Measurements from ENCODE around the gene SPRR2G. TPM values are rescaled to one million over a fixed set of nuclear protein-coding genes. Genes with fewer than 3 reads are reported as not detected.
A peak's percentile ranks its signal among the peaks of the same experiment; 100 is the strongest.
"Not testable (repeated sequence)": the region's sequence is repeated elsewhere in the genome, so short reads cannot be mapped to it uniquely, and the experiment has no call there.

The SPRR2G gene
- total RNA-seq, 1 experiment from 2014 or later = not detected

DNA sequence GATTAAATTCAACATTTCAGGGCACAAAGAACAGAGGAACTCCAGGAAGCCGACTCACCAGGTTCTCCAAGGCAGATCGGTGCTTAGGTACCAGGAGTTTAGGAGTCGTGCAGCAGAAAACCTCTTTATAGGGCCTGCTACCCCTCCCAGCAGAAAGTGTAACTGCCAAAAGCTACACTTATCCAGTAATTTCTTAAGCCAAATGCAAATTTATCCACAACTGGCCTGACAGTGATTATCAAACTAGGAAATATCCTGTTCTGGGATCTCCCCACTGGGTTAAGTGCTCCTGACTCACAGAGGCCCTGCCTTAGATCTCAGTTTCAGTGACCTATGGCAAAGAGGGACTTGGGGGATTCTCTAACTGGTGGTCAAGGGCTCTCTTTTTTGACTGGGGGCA is 37.3 kb downstream of the SPRR2G start, which contains the start of gene SPRR2F:
Gene SPRR2F (minus strand): TSS at position 101 of the 400 bp plus-strand sequence. CDS start 783 bp downstream, outside the sequence.
- no peak within 1 kb of the TSS for H2AFZ ChIP-seq (ENCODE audit: low read length)
- CTCF ChIA-PET = no interaction called here
- TF ChIP-seq, protein P1, sequence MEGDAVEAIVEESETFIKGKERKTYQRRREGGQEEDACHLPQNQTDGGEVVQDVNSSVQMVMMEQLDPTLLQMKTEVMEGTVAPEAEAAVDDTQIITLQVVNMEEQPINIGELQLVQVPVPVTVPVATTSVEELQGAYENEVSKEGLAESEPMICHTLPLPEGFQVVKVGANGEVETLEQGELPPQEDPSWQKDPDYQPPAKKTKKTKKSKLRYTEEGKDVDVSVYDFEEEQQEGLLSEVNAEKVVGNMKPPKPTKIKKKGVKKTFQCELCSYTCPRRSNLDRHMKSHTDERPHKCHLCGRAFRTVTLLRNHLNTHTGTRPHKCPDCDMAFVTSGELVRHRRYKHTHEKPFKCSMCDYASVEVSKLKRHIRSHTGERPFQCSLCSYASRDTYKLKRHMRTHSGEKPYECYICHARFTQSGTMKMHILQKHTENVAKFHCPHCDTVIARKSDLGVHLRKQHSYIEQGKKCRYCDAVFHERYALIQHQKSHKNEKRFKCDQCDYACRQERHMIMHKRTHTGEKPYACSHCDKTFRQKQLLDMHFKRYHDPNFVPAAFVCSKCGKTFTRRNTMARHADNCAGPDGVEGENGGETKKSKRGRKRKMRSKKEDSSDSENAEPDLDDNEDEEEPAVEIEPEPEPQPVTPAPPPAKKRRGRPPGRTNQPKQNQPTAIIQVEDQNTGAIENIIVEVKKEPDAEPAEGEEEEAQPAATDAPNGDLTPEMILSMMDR (conservative IDR thresholded peaks at IDR 0.05; ENCODE audit: low read depth, low read length) = no peak
- TF ChIP-seq EZH2 (IDR thresholded peaks at IDR 0.05; ENCODE audit: low read length, unreplicated experiment) (no peak), EZH2phosphoT487 (IDR thresholded peaks at IDR 0.05; ENCODE audit: borderline replicate concordance, low read length) (no peak)
- H3K4me1 ChIP-seq (ENCODE audit: insufficient read depth, low read length) = no peaks in the 10 kb centered on the region
- no peak within 1 kb of the TSS for H3K27ac ChIP-seq (ENCODE audit: low read length)
- H3K27me3 ChIP-seq (ENCODE audit: low read length) = peaks cover 5% of the 10 kb centered on the region; the same call in 1 of the 2 replicates
- no peak within 1 kb of the TSS for H3K4me3 ChIP-seq (ENCODE audit: low read length)
- ATAC-seq (no peak), DNase-seq (no peak)
- H3K9me3 ChIP-seq (ENCODE audit: low read length) = no peaks in the 10 kb centered on the region
- BruUV-seq (replicated peaks) = no TSS peak
- POLR2A ChIA-PET (ENCODE audit: unreplicated experiment) = no interaction called here
- no peaks in the 10 kb centered on the region for H3F3A ChIP-seq (ENCODE audit: low read length, unreplicated experiment)
- intact Hi-C loops (cut with micrococcal nuclease) = no loop called here
- H3K79me2 ChIP-seq (ENCODE audit: low read length) = no peaks in the 10 kb centered on the region
- no peaks in the 10 kb centered on the region for H3K36me3 ChIP-seq (ENCODE audit: low read depth, low read length)
- no peaks in the 10 kb centered on the region for H3K9me2 ChIP-seq (replicated peaks; ENCODE audit: low read length)
- H3K4me2 ChIP-seq (ENCODE audit: low read length) = no peak within 1 kb of the TSS
- no peaks in the 10 kb centered on the region for H4K20me1 ChIP-seq (ENCODE audit: low read length)
- no peak within 1 kb of the TSS for H3K9ac ChIP-seq (ENCODE audit: low read length)

- DNase-seq; POLR2A ChIA-PET (ENCODE audit: unreplicated experiment); H3K79me2 ChIP-seq (ENCODE audit: low read length); H3K27me3 ChIP-seq (ENCODE audit: low read length); H4K20me1 ChIP-seq (ENCODE audit: low read length); BruUV-seq (replicated peaks); H3K9me2 ChIP-seq (replicated peaks; ENCODE audit: low read length); H3K4me3 ChIP-seq (ENCODE audit: low read length); H3K36me3 ChIP-seq (ENCODE audit: low read depth, low read length); H3K27ac ChIP-seq (ENCODE audit: low read length); H3K9me3 ChIP-seq (ENCODE audit: low read length); intact Hi-C loops (cut with micrococcal nuclease); H2AFZ ChIP-seq (ENCODE audit: low read length); H3F3A ChIP-seq (ENCODE audit: low read length, unreplicated experiment); ATAC-seq; H3K9ac ChIP-seq (ENCODE audit: low read length); H3K4me1 ChIP-seq (ENCODE audit: insufficient read depth, low read length); CTCF ChIA-PET; H3K4me2 ChIP-seq (ENCODE audit: low read length): not testable (repeated sequence)
These were observed 38.2 kb downstream of the SPRR2G start for GRCh38 chr1:153112454-153112853.

GRCh38 chr1:153100245-153100644 is 50.4 kb downstream of the SPRR2G start:
- intact Hi-C loops (cut with micrococcal nuclease) = no loop called here
- H3K79me2 ChIP-seq (ENCODE audit: low read length) = no peaks in the 10 kb centered on the region
- 0 out of 2 replicates have a peak overlapping the region, but pooled peaks have one; percentile 10 for H3K4me3 ChIP-seq (ENCODE audit: low read length)
- H3K27ac ChIP-seq (ENCODE audit: low read length) = peak overlapping the region; percentile 81
- peaks cover 18% of the 10 kb centered on the region for H3K4me1 ChIP-seq (ENCODE audit: insufficient read depth, low read length)
- H3K9ac ChIP-seq (ENCODE audit: low read length) = 0 out of 2 replicates have a peak overlapping the region, but pooled peaks have one; percentile 30
- no peaks in the 10 kb centered on the region for H4K20me1 ChIP-seq (ENCODE audit: low read length)
- H2AFZ ChIP-seq (ENCODE audit: low read length) = 0 out of 2 replicates have a peak overlapping the region, but pooled peaks have one; percentile 16
- peak overlapping the region; percentile 63 for H3K4me2 ChIP-seq (ENCODE audit: low read length)
- DNase-seq (peak; percentile 97), ATAC-seq (peak; percentile 94)
- H3K36me3 ChIP-seq (ENCODE audit: low read depth, low read length) = no peaks in the 10 kb centered on the region
- no peaks in the 10 kb centered on the region for H3K9me3 ChIP-seq (ENCODE audit: low read length)
- ChIA-PET CTCF (no interaction called here), POLR2A (ENCODE audit: unreplicated experiment) (no interaction called here)
- H3K27me3 ChIP-seq (ENCODE audit: low read length) = no peaks in the 10 kb centered on the region
- BruUV-seq (replicated peaks) = no TSS peak
- TF ChIP-seq, protein P1 (conservative IDR thresholded peaks at IDR 0.05; ENCODE audit: low read depth, low read length) = no peak
- TF ChIP-seq EZH2 (IDR thresholded peaks at IDR 0.05; ENCODE audit: low read length, unreplicated experiment) (no peak), EZH2phosphoT487 (IDR thresholded peaks at IDR 0.05; ENCODE audit: borderline replicate concordance, low read length) (no peak)
- H3F3A ChIP-seq (ENCODE audit: low read length, unreplicated experiment) = no peaks in the 10 kb centered on the region
- H3K9me2 ChIP-seq (replicated peaks; ENCODE audit: low read length) = no peaks in the 10 kb centered on the region

Other genes with a start within 250 kb of the SPRR2G start
- gene IVL, start 242.3 kb downstream of the SPRR2G start, total RNA-seq (2014; rRNA removed) = 0.55 and 1.0 TPM in 2 replicates
- gene SPRR5, start 203.7 kb downstream of the SPRR2G start, total RNA-seq (2014; rRNA removed) = not detected in 2 replicates
- gene SPRR4, start 180.2 kb downstream of the SPRR2G start, total RNA-seq (2014; rRNA removed) = not detected in 2 replicates
- gene SPRR1A, start 166.8 kb downstream of the SPRR2G start, total RNA-seq (2014; rRNA removed) = not detected in 2 replicates
- gene SPRR3, start 149.1 kb downstream of the SPRR2G start, total RNA-seq (2014; rRNA removed) = 0.51 TPM in 1 of 2 replicates, not detected in the other
- not detected in 2 replicates for gene SPRR1B, start 119.7 kb downstream of the SPRR2G start, total RNA-seq (2014; rRNA removed)
- gene SPRR2D, start 109.8 kb downstream of the SPRR2G start, total RNA-seq (2014; rRNA removed) = not detected in 2 replicates
- gene SPRR2A, start 93.4 kb downstream of the SPRR2G start, total RNA-seq (2014; rRNA removed) = not detected in 2 replicates
- gene SPRR2B, start 79.3 kb downstream of the SPRR2G start, total RNA-seq (2014; rRNA removed) = not detected in 2 replicates
- gene SPRR2E, start 56.4 kb downstream of the SPRR2G start, total RNA-seq (2014; rRNA removed) = not detected in 2 replicates
- gene SPRR2F, start 37.4 kb downstream of the SPRR2G start, total RNA-seq (2014; rRNA removed) = not detected in 2 replicates
- not detected in 2 replicates for gene LELP1, start 52.5 kb upstream of the SPRR2G start, total RNA-seq (2014; rRNA removed)
- not detected in 2 replicates for gene PRR9, start 66.7 kb upstream of the SPRR2G start, total RNA-seq (2014; rRNA removed)
- not detected in 2 replicates for gene LORICRIN, start 108.8 kb upstream of the SPRR2G start, total RNA-seq (2014; rRNA removed)
- gene PGLYRP3, start 162.1 kb upstream of the SPRR2G start, total RNA-seq (2014; rRNA removed) = not detected in 2 replicates
- not detected in 2 replicates for gene PGLYRP4, start 198.0 kb upstream of the SPRR2G start, total RNA-seq (2014; rRNA removed)
- gene S100A9, start 207.0 kb upstream of the SPRR2G start, total RNA-seq (2014; rRNA removed) = 482 and 559 TPM in 2 replicates
- gene S100A12, start 224.7 kb upstream of the SPRR2G start, total RNA-seq (2014; rRNA removed) = not detected in 2 replicates
- 0.29 TPM in 1 of 2 replicates, not detected in the other for gene S100A8, start 240.2 kb upstream of the SPRR2G start, total RNA-seq (2014; rRNA removed)

Data from PC-3 (cell line).